Measurements from ENCODE around the gene OPRL1.

OPRL1 gene

DNA sequence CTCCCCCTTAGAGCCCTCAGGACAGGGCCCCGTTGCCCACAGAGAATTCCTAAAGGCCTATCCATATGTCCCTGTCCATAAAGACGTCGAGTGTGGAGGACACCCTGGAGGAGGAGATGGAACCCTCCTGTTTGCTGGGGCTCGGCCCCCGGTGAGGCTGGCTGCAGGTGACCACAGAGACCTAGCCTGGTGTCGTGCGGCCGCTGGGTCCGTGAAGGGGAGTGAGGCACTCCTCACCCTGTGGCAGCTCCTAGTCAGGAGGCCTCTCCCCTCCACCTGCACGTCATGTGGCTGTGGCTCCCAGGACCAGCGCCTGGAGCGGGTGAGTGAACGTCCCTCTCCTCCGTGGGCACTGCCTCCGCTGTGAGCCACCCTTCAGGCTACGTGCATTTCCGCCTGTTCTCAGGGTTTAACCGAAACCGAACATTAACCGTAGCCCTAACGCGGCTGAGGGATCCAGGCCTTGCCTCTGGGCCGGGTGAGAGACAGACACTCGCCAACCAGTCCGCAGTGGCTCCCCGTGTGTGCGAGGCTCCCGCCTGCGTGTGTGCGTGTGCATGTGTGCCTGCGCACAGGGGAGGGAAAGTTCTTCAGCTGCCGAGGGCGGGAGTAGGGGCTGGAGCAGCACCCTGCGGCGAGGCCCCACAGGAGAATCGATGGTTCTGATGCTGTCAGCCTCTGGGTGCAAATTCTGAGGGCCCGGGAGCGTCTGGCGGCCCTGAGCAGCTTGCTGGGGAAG lies 22.8 kb upstream of the OPRL1 start:
- TF ChIP-seq GATA2 (IDR thresholded peaks at IDR 0.05; ENCODE audit: low read depth, low read length) (no peak), GATA3 (IDR thresholded peaks at IDR 0.05; ENCODE audit: low read depth, low read length) (no peak)

DNA sequence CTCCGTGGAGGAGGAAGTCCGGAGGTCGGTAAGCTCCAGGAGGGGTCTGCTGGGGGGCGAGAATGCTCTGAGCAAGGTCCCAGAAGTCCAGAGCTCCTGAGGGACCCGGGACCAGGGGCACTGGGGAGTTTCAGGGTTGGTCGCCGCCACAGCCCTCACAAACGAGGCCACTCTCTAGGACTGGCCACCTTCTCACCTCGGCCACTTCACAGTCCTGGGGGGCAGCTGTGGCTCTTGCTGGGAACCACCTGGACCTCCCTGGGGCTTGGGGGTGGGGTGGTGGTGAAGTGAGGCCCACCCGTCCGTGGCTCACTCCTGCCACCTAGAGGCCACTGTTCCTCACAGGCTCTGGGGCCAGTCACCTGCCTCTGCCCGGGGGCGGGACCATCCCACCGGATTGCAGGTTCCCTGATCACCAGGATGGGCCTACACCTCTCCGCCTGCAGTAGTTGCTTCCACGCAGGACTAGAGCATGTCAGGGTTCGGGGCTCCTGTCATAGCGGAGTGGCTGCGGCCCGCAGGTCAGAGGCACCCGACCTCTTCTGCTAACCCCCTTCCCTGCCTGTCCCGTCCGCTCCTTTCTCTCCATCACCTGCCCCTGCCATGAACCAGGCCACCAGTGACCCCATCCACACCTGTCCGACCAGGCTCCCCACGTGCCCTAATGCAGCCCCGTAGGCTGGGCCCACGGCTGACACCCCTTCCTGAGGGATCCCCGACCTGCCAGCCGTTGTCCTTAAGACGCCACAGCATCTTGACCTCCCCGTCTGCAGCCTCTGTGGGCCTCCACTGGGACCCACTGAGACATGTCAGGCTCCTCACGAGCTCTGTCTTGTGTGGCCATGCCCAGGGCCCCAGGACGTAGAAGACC lies 22.0 kb upstream of the OPRL1 start:
- no peak for TF ChIP-seq GATA2 (IDR thresholded peaks at IDR 0.05; ENCODE audit: low read depth, low read length)
- TF ChIP-seq GATA3 (IDR thresholded peaks at IDR 0.05; ENCODE audit: low read depth, low read length): no peak

DNA sequence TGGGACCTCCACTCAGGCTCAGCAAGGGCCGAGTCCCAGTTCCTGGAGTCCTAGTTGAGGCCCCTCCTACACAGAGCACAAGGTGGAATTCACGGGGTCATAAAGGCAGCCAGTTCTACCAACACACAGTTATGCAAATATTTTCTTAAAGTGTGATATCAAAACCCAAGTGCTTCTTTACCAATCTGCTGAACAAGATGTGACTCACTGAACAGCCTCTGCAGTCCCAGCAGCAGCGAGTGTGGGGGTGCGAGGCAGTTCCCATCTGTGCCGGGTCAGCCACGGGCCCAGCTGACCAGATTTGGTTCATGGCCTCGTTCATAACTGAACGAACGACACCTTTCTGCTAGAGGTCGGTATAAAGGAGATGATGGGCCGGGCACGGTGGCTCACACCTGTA lies 21.3 kb upstream of the OPRL1 start:
- no peak for TF ChIP-seq GATA3 (IDR thresholded peaks at IDR 0.05; ENCODE audit: low read depth, low read length)
- no peak for TF ChIP-seq GATA2 (IDR thresholded peaks at IDR 0.05; ENCODE audit: low read depth, low read length)

DNA sequence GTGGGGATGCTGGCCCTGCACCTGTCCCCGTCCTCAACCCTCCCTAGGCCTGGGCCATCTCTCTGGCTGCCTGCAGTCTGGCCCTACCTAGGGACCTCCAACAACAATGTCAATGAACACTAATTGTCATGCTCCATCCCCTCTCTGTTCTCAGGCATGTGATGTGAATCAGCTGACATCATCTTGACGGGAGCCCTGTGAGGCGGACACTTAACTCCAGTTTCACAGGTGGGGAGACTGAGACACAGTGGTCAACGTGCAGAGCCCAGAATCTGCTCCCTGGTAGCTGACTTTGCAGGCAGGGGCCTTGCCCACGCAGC lies 17.6 kb upstream of the OPRL1 start:
- no peak for TF ChIP-seq GATA2 (IDR thresholded peaks at IDR 0.05; ENCODE audit: low read depth, low read length)
- no peak for TF ChIP-seq GATA3 (IDR thresholded peaks at IDR 0.05; ENCODE audit: low read depth, low read length)

DNA sequence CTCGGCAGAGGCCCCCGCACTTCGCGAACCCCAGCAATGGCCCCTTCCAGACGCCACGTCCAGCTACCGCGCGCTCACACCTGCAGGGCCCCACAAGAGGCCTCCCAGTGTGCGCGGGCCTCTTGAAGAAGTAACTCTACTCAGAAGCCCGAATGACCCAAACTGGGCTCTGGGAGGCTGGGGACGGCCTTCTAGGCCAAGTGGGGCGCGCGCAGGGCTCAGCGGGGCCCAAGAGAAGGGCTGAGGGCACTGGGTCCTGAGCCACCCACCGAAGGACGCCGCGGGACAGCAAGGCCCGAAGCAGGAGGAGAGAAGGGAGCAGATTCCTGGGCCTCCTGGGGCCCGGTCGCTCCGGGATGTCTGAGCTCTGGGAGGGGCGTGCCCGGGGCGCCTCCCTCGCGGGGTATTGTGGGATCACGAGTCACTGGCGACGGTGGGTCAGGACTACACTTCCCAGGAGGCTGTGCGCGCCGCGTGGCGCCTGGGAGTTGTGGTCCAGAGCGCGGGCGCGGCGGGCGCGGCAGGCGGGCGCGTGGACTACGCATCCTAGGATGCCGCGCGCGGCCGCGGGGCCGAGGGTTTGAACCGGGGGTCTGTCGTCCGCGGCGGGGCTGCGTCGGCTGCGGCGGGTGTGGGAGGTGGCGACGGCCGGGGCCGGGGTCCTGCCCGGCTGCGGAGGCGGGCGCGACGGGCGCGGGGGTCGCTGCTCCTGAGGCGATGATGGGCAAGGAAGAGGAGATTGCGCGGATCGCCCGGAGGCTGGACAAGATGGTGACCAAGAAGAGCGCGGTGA lies 17.1 kb upstream of the OPRL1 start, which contains the start of gene TCEA2:
Gene TCEA2, plus strand, starts transcription at position 603 of the 793 bp plus-strand sequence. Its CDS starts 115 bp downstream, at position 718.
- TF ChIP-seq GATA2 (IDR thresholded peaks at IDR 0.05; ENCODE audit: low read depth, low read length) (no peak), GATA3 (IDR thresholded peaks at IDR 0.05; ENCODE audit: low read depth, low read length) (no peak)

DNA sequence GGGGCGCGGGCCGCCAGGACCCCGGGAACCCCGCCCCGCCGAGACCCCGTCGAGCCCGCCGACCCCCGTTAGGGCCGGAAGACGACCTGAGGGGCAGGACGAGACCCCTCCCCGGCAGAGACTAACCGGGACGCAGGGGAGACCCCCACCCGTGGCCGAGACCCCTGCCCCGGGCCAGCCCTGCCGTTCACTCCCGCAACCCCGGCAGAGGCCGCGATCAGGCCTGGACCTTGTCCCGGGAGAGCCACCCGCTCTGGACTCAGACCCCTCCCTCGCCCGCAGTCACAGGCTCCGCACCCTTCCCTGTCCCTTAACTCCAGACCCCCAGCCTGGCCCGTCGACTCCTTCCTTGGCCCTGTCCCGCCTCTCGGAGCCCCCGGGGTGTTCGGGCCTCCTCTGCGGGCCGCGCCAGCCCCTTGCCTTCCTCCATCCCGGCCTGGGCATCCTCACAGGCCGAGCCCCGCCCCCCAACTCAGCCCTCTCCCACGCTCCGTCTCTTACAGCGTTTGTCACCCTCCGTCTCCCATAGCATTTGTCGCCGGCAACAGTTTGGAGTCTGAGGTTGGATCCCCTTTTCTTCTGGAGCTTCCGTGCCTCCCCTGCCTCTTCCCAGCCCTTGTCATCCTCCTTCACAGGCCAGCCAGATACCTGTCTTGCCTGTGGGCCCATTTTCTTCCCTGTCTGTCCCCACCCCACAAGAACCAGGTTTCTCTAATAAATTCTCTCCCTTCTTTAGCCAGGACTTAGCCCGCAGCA lies 16.3 kb upstream of the OPRL1 start:
- TF ChIP-seq GATA3 (IDR thresholded peaks at IDR 0.05; ENCODE audit: low read depth, low read length) (no peak), GATA2 (IDR thresholded peaks at IDR 0.05; ENCODE audit: low read depth, low read length) (no peak)

DNA sequence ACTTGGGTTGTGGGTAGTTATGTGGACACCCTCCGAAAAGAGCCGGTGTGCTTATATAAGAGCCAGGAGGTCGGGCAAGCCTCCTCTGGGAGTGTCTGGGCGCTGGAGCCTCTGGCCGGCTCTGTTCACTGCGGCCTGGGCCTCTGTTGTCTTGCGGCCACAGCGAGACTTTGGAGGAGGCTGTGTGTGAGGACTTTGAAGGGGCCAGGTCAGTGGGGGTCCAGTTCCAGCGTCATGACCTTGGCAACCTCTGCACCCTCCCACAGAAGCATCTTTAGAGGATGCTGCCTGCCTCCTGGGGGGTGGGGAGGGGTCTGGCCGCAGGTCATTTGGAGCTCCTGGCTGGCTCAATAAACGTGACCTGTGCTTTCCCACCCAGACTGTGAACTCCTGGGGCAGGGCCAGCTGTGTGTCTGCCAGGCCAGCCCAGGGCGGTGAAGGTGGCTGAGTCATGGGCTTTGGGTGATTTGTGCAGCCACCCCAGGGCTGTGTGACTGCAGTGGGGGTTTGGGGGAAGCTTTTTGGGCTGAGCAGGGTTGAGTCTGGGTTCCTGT lies 15.7 kb upstream of the OPRL1 start:
- no peak for TF ChIP-seq GATA3 (IDR thresholded peaks at IDR 0.05; ENCODE audit: low read depth, low read length)
- TF ChIP-seq GATA2 (IDR thresholded peaks at IDR 0.05; ENCODE audit: low read depth, low read length): no peak

DNA sequence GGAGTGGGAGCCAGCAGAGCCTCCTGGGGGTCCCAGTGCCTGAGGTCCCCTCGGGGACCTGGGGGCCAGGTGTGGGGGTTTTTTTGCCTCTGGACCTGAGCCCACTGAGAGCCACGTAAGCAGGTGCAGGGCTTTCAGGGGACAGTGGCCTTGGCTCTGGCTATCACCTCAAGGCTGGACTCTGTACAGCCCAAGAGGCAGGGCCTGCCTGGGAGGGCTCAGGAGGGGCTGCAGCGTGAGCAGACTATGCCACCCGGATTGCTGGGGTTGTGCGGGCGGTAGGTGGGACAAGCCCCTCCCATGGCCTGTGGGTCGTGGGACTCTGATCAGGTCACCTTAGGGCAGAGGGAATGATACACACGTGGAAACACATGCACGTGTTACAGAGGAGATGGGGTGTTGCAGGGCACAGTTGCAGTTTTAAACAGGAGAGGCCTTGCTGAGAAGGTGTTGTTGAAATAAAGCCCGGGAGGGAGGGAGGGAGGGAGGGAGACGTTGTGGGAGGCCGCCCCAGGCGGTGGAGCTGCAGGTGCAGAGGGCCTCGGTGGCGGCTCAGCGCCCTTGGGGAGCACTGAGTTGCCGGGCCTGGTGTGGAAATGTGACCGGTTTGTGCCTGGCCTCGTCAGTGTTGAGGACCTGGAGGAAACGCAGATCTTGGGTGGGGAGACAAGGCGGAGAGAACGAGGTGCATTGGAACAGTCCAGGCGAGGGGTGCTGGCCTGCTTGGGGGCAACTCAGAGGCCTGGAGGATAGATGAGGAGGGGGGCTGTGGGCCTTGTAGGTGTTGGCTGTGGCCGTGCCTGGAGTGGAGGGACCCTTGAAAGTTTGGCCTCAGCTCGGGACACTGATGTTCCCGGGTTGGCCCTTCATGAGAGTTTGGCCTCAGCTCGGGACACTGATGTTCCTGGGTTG lies 14.6 kb upstream of the OPRL1 start:
- TF ChIP-seq GATA3 (IDR thresholded peaks at IDR 0.05; ENCODE audit: low read depth, low read length) (no peak), GATA2 (IDR thresholded peaks at IDR 0.05; ENCODE audit: low read depth, low read length) (no peak)

DNA sequence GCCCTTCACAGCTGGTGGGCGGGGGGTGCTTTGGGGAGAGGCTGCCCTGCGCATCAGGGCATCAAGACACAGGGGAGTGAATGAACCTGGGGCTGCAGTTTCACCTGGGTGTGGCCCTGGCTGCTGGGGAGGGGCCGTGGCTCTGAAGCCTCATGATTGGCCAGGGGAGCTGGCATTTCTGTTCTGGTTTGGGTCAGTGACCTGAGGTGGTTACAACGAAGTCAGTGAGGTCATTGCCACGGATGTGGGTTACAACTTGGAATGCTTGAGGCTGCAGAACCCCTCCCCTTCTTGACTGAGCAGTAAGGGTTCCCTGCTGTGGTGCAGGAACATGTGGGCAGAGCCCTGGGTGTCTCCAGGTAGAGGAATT lies 13.9 kb upstream of the OPRL1 start:
- TF ChIP-seq GATA3 (IDR thresholded peaks at IDR 0.05; ENCODE audit: low read depth, low read length): no peak
- no peak for TF ChIP-seq GATA2 (IDR thresholded peaks at IDR 0.05; ENCODE audit: low read depth, low read length)

DNA sequence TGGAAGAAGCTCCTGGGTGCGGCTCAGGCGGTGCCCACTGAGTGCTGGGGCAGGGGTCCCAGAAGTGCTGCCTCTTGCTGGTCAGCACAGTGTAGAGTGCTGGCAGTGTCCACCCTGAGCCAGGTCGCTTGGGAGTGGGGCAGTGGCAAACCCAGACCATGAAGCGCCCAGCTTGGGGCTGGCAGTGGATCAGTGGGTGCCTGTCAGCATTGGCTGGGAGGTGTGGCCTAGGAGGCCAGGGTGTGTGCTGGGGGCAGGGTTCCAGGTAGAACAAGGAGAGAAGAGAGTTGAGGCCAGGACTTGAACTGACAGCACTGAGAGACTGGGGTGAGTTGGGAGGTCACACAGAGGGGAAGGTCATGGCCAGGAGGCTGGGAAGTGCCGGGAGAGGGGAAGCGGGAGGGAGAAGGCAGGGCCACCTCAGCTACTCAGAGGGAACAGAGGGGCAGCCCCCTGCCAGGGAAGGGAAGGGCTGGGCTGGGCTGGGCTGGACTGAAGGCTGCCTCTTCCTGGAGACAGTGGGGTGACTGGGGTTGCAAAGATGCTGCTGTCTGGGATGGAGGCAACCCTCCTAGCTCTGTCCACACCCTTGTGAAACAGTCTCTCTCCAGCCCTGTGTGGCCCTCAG lies 12.8 kb upstream of the OPRL1 start:
- no peak for TF ChIP-seq GATA3 (IDR thresholded peaks at IDR 0.05; ENCODE audit: low read depth, low read length)
- TF ChIP-seq GATA2 (IDR thresholded peaks at IDR 0.05; ENCODE audit: low read depth, low read length): no peak

DNA sequence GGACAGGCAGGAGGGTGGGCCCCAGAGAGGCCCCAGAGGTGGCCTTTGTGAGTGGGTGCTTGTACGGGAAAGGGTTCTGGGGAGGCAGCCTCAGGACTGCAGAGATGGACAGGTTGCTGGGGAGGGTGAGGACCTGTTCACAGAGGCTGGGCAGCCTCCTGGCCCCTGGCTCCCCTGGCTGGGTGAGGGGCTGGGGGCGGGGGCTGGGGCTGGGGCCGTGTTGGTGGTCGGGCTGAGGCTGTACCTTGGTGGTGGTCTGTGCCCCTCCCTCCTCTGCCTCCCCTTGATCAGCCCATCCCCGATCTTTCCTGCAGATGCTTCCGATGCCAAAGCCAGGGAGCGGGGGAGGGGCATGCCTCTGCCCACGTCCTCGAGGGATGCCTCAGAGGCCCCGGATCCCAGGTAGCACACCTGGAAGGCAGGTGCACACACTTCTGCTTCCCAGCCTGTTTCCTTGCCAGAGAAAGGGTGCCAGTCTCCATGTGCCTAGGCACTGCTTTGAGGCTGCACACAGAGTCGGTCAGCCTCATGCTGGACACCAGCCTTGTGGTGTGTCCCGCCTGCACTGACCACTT lies 12.1 kb upstream of the OPRL1 start:
- TF ChIP-seq GATA3 (IDR thresholded peaks at IDR 0.05; ENCODE audit: low read depth, low read length): no peak
- TF ChIP-seq GATA2 (IDR thresholded peaks at IDR 0.05; ENCODE audit: low read depth, low read length): no peak

Measured in SH-SY5Y (cell line).